Osteoblast (primary cell): ENCODE results near the gene CHRNA5. TPM values are rescaled to one million over a fixed set of nuclear protein-coding genes. Genes with fewer than 3 reads are reported as not detected.
A peak's percentile ranks its signal among the peaks of the same experiment; 100 is the strongest.

Experiments
- DNase-seq: peaks from one replicate; pipeline ENCODE4 v3.0.0; 2011; ENCODE audit warnings: low spot score, mixed read lengths; ENCODE audit not compliant: insufficient read length; ENCODE audit errors: missing footprints
- H2AFZ ChIP-seq: 2 replicates; pipeline ENCODE4 v1.6.0; 2011; ENCODE audit warnings: mild to moderate bottlenecking, low read length
- H3K27ac ChIP-seq: 2 replicates; pipeline ENCODE4 v1.5.1; 2011; ENCODE audit warnings: mild to moderate bottlenecking, low read depth, low read length, moderate library complexity
- H3K27me3 ChIP-seq: 2 replicates; pipeline ENCODE4 v1.6.0; 2012; ENCODE audit warnings: mild to moderate bottlenecking, control low read depth, inconsistent platforms, low read length, moderate library complexity; ENCODE audit not compliant: insufficient read depth
- H3K36me3 ChIP-seq: 2 replicates; pipeline ENCODE4 v1.5.1; 2011; ENCODE audit warnings: mild to moderate bottlenecking, low read length, control low read depth, moderate library complexity; ENCODE audit not compliant: insufficient read depth
- H3K4me1 ChIP-seq: 2 replicates; pipeline ENCODE4 v1.5.1; 2011; ENCODE audit warnings: mild to moderate bottlenecking, low read length, control low read depth, moderate library complexity; ENCODE audit not compliant: insufficient read depth
- H3K4me2 ChIP-seq: 2 replicates; pipeline ENCODE4 v1.6.0; 2011; ENCODE audit warnings: mild to moderate bottlenecking, low read length; ENCODE audit not compliant: insufficient read depth
- H3K4me3 ChIP-seq: fragments of 200-600 bp; sonication (generic); 3 replicates; pipeline ENCODE4 v1.5.1; 2012; ENCODE audit warnings: mild to moderate bottlenecking, low read length, inconsistent platforms; ENCODE audit not compliant: insufficient read depth
- H3K79me2 ChIP-seq: 2 replicates; pipeline ENCODE4 v1.6.0; 2012; ENCODE audit warnings: mild to moderate bottlenecking, low read length, control low read depth, inconsistent platforms; ENCODE audit not compliant: insufficient read depth
- H3K9me3 ChIP-seq: 2 replicates; pipeline ENCODE4 v1.5.1; 2011; ENCODE audit warnings: low read depth, low read length, control low read depth
- H4K20me1 ChIP-seq: 2 replicates; pipeline ENCODE4 v1.6.0; 2012; ENCODE audit warnings: mild to moderate bottlenecking, low read length, control low read depth; ENCODE audit not compliant: insufficient read depth
- CTCF ChIP-seq: IDR thresholded peaks from 2 replicates; pipeline ENCODE4 v1.5.1; 2011; ENCODE audit warnings: mild to moderate bottlenecking, low read depth, low read length, moderate library complexity; ENCODE audit errors: extremely low read depth
- total RNA-seq: library from RNA; depleted of rRNA; stranded (reverse); fragments of >200 nt; gene quantifications from 2 replicates; pipeline ENCODE4 v1.2.3, GENCODE V29; 2012

CHRNA5 gene
- total RNA-seq, 1 donor: 0.36 TPM

GRCh38 chr15:78540141-78540870 is 25.0 kb upstream of the CHRNA5 start, which contains the start of gene PSMA4:
Gene PSMA4 (plus strand): TSS chr15:78540444. CDS start chr15:78541928, 1,484 bp downstream.
- Histone ChIP-seq H3K4me2 (peak within 1 kb of the TSS; percentile 96), H3K9me3 (no peaks in the 10 kb centered on the region), H3K4me1 (peaks cover 11% of the 10 kb centered on the region), H2AFZ (peak within 1 kb of the TSS; percentile 100), H3K27ac (peak within 1 kb of the TSS; percentile 95), H3K4me3 (peak within 1 kb of the TSS; percentile 98), H3K79me2 (peaks cover 36% of the 10 kb centered on the region), H3K36me3 (peaks cover 28% of the 10 kb centered on the region), H4K20me1 (peaks cover 9% of the 10 kb centered on the region), H3K27me3 (no peaks in the 10 kb centered on the region)
- TF ChIP-seq CTCF: no peak
- DNase-seq: peak; percentile 95

GRCh38 chr15:78540871-78541743 is 24.2 kb upstream of the CHRNA5 start:
- TF ChIP-seq CTCF: no peak
- Histone ChIP-seq H3K4me2 (peak overlapping the region; percentile 96), H4K20me1 (peaks cover 9% of the 10 kb centered on the region), H2AFZ (peak overlapping the region; percentile 100), H3K36me3 (peaks cover 36% of the 10 kb centered on the region), H3K79me2 (peaks cover 36% of the 10 kb centered on the region), H3K27me3 (no peaks in the 10 kb centered on the region), H3K4me3 (peak overlapping the region; percentile 98), H3K4me1 (peaks cover 11% of the 10 kb centered on the region), H3K9me3 (no peaks in the 10 kb centered on the region), H3K27ac (peak overlapping the region; percentile 95)
- no peak for DNase-seq

GRCh38 chr15:78541744-78542034 is 23.6 kb upstream of the CHRNA5 start:
- H3K4me1 ChIP-seq: peaks cover 11% of the 10 kb centered on the region
- peak overlapping the region; percentile 96 for H3K4me2 ChIP-seq
- TF ChIP-seq CTCF: no peak
- peak overlapping the region; percentile 98 for H3K4me3 ChIP-seq
- H3K27me3 ChIP-seq: no peaks in the 10 kb centered on the region
- no peak overlapping the region for H2AFZ ChIP-seq
- H3K36me3 ChIP-seq: peaks cover 41% of the 10 kb centered on the region
- DNase-seq: no peak
- peaks cover 36% of the 10 kb centered on the region for H3K79me2 ChIP-seq
- H3K9me3 ChIP-seq: no peaks in the 10 kb centered on the region
- H4K20me1 ChIP-seq: peaks cover 9% of the 10 kb centered on the region
- peak overlapping the region; percentile 95 for H3K27ac ChIP-seq

- H4K20me1 ChIP-seq: peaks cover 9% of the 10 kb centered on the region
- no peaks in the 10 kb centered on the region for H3K27me3 ChIP-seq
- peaks cover 36% of the 10 kb centered on the region for H3K79me2 ChIP-seq
- no peak overlapping the region for H3K4me3 ChIP-seq
- no peak overlapping the region for H3K27ac ChIP-seq
- TF ChIP-seq CTCF: no peak
- H2AFZ ChIP-seq: no peak overlapping the region
- H3K36me3 ChIP-seq: peaks cover 50% of the 10 kb centered on the region
- H3K4me2 ChIP-seq: no peak overlapping the region
- DNase-seq: no peak
- no peaks in the 10 kb centered on the region for H3K9me3 ChIP-seq
- peaks cover 11% of the 10 kb centered on the region for H3K4me1 ChIP-seq
These were observed 22.7 kb upstream of the CHRNA5 start for GRCh38 chr15:78542647-78543046.
